Thyroid gland (tissue), 4 donors: ENCODE results near the gene BNIP3.

Experiments
- CTCF ChIP-seq, 6 experiments: fragments of 200-600 bp in 3 of 6; fragments of 450-650 bp in 3 of 6; sonication (generic) in 3 of 6; IDR thresholded peaks; one replicate each; pipeline ENCODE4 v1.5.1; 2016 to 2019; ENCODE audit warnings: antibody characterized with exemption in 6 of 6, mild to moderate bottlenecking in 2 of 6, inconsistent platforms in 1 of 6, moderate library complexity in 1 of 6
- POLR2A ChIP-seq, 2 donors: fragments of 450-650 bp; IDR thresholded peaks; one replicate each; pipeline ENCODE4 v1.6.1; 2017; ENCODE audit warnings: antibody characterized with exemption in 2 of 2, mild to moderate bottlenecking in 2 of 2, moderate library complexity in 1 of 2

- TF ChIP-seq CTCF (IDR thresholded peaks at IDR 0.05) (no peak), POLR2A (IDR thresholded peaks at IDR 0.05) (no peak)
Observed at GRCh38 chr10:131928248-131929095, 53.3 kb downstream of the BNIP3 start.
